Endothelial cell (in vitro differentiated cells): ENCODE measurements around the gene ACIN1. TPM values are rescaled to one million over a fixed set of nuclear protein-coding genes. Genes with fewer than 3 reads are reported as not detected.
"Not testable (repeated sequence)": the region's sequence is repeated elsewhere in the genome, so short reads cannot be mapped to it uniquely, and the experiment has no call there.

Experiments used
- DNase-seq: peaks from one replicate; pipeline ENCODE4 v3.0.0; 2021; ENCODE audit warnings: low spot score
- H3K27ac Mint-ChIP-seq: one replicate; pipeline ENCODE4 v1.8.0; 2021; ENCODE audit warnings: mixed read lengths, inconsistent platforms; ENCODE audit not compliant: unreplicated experiment
- H3K27me3 Mint-ChIP-seq: one replicate; pipeline ENCODE4 v1.8.0; 2021; ENCODE audit warnings: mild to moderate bottlenecking, moderate library complexity, mixed read lengths, inconsistent platforms; ENCODE audit not compliant: unreplicated experiment
- H3K36me3 Mint-ChIP-seq: one replicate; pipeline ENCODE4 v1.8.0; 2021; ENCODE audit warnings: mild to moderate bottlenecking, low read depth, mixed read lengths, inconsistent platforms; ENCODE audit not compliant: unreplicated experiment
- H3K4me1 Mint-ChIP-seq: one replicate; pipeline ENCODE4 v1.8.0; 2021; ENCODE audit warnings: mild to moderate bottlenecking, mixed read lengths, inconsistent platforms; ENCODE audit not compliant: unreplicated experiment
- H3K4me3 Mint-ChIP-seq: one replicate; pipeline ENCODE4 v1.8.0; 2021; ENCODE audit warnings: mild to moderate bottlenecking, mixed read lengths, inconsistent platforms; ENCODE audit not compliant: unreplicated experiment
- H3K9me3 Mint-ChIP-seq: one replicate; pipeline ENCODE4 v1.8.0; 2021; ENCODE audit warnings: mixed read lengths, inconsistent platforms; ENCODE audit not compliant: unreplicated experiment
- CTCF ChIP-seq: fragments of 200-600 bp; sonication (generic); IDR thresholded peaks from one replicate; pipeline ENCODE4 v1.5.0; 2021; ENCODE audit warnings: antibody characterized with exemption; ENCODE audit not compliant: unreplicated experiment
- total RNA-seq: library from RNA; stranded (reverse); fragmentation: NEBNext Ultra II Directional; extraction: Animal tissue kit (Norgen Biotek cat#: 25700); gene quantifications from one replicate; pipeline ENCODE4 v1.2.1, GENCODE V29; 2021; ENCODE audit not compliant: unreplicated experiment

Gene ACIN1
- total RNA-seq, 1 donor from 2014 or later = 226 TPM

DNA sequence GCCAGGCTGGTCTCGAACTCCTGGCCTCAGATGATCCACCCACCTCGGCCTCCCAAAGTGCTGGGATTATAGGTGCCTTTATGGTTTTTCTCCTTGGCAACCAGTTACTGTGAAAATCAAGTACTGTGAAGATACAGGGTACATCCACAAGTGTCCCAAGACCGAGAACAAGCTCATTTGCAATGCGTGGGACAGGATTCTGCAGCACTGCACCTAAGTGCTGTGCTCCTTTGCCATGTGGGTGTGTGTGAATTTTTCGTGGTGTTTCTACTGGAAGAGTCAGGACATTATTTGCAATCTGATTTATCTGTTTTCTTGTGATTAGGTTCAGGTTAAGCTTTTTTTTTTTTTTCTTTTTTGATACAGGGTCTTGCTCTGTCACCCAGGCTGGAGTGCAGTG lies 77.8 kb downstream of the ACIN1 start:
- Mint-ChIP-seq H3K27ac (no peak overlapping the region), H3K4me3 (no peak overlapping the region), H3K27me3 (no peaks in the 10 kb centered on the region), H3K9me3 (no peaks in the 10 kb centered on the region), H3K36me3 (no peaks in the 10 kb centered on the region), H3K4me1 (peaks cover 10% of the 10 kb centered on the region)
- DNase-seq = no peak
- no peak for TF ChIP-seq CTCF

DNA sequence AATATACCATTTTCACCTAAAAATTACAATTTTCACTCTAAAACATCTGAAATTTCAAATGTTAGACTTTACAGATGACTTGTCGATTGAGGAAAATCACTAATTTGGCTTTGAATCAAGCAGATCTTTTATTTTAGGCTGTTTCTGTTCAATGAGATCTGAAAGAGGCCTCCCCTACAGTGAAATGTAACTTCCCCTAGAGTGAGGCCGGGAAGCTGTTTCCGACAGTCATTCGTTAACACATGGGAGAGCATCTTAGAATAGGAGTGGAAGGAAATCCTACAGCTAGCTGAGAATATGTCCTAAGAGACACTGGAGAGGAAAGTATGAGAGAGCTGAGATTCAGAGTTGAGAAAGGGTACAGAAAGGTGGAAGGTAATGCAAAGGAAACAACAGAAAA lies 79.3 kb downstream of the ACIN1 start:
- peak overlapping the region; percentile 18 for H3K27ac Mint-ChIP-seq
- TF ChIP-seq CTCF = no peak
- peaks cover 4% of the 10 kb centered on the region for H3K4me1 Mint-ChIP-seq

DNA sequence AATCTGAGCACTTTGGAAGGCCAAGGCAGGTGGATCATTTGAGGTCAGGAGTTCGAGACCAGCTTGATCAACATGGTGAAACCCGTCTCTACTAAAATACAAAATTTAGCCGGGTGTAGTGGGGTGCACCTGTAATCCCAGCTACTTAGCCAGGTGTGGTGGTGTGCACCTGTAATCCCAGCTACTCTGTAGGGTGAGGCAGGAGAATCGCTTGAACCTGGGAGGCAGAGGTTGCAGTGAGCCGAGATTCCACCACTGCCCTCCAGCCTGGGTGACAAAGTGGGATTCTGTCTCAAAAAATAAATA lies 81.2 kb downstream of the ACIN1 start:
- not testable (repeated sequence) for H3K4me3 Mint-ChIP-seq

More for the DNA sequence above, 79.3 kb downstream of the ACIN1 start:
- no peak overlapping the region for H3K4me3 Mint-ChIP-seq
- no peaks in the 10 kb centered on the region for H3K9me3 Mint-ChIP-seq
- no peaks in the 10 kb centered on the region for H3K27me3 Mint-ChIP-seq
- no peak for DNase-seq
- H3K36me3 Mint-ChIP-seq = no peaks in the 10 kb centered on the region

GRCh38 chr14:23013054-23013748 lies 81.7 kb downstream of the ACIN1 start:
- Mint-ChIP-seq H3K4me3 (no peak overlapping the region), H3K27me3 (no peaks in the 10 kb centered on the region), H3K4me1 (peaks cover 11% of the 10 kb centered on the region), H3K36me3 (no peaks in the 10 kb centered on the region), H3K9me3 (no peaks in the 10 kb centered on the region), H3K27ac (no peak overlapping the region)
- TF ChIP-seq CTCF = no peak
- DNase-seq = no peak

More for the DNA sequence above, 81.2 kb downstream of the ACIN1 start:
- H3K27ac Mint-ChIP-seq, H3K27me3 Mint-ChIP-seq, H3K9me3 Mint-ChIP-seq, DNase-seq, H3K4me1 Mint-ChIP-seq, H3K36me3 Mint-ChIP-seq: not testable (repeated sequence)

DNA sequence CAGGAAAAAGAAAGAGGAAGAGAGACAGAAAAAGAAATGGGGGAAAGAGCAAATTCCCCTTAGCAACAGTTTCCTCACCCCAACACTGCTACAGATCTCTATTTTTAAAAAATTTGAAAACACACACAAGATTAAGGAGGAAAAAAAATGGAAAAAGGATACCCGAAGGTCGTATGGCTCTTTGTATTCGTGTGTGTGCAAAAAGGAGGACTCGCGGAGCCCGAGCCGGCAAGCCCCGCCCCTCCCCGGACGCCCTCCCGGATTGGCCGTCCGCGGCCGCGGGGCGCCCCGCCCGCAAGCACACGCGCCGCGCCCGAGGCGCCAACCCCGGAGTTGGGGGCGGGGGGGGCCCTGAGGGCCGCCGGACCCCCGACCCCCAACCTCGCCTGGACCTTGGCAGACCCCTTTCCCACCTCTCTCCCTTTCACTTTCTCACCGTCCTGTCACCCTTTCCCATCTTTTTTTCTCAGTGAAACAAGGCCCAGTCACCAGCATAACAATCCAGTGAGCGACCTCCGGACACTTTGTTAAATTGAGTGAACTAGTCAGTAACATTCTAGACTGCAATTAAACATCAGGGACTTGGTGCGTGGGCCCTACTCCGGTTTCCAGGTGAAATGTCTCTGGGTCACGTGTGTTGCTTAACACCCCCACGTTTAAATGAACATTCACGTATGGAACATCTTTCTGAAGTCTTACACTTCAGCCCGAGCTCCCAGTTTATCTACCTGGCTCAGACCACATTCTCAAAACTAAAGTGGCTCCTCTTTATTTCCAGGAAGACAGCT lies 84.8 kb downstream of the ACIN1 start, which contains the start of gene C14orf93:
C14orf93 (minus strand) TSS at position 205 of the 788 bp plus-strand sequence. CDS start 11,120 bp downstream, outside the sequence.
- H3K4me1 Mint-ChIP-seq = peaks cover 16% of the 10 kb centered on the region
- DNase-seq = peak; percentile 70
- no peaks in the 10 kb centered on the region for H3K9me3 Mint-ChIP-seq
- peak within 1 kb of the TSS; percentile 98 for H3K27ac Mint-ChIP-seq
- no peaks in the 10 kb centered on the region for H3K36me3 Mint-ChIP-seq
- TF ChIP-seq CTCF = no peak
- H3K27me3 Mint-ChIP-seq = no peaks in the 10 kb centered on the region
- peak within 1 kb of the TSS; percentile 91 for H3K4me3 Mint-ChIP-seq
